IMR-90 (cell line): ENCODE results near the gene SRBD1. TPM values are rescaled to one million over a fixed set of nuclear protein-coding genes. Genes with fewer than 3 reads are reported as not detected.

ENCODE experiments used
- ATAC-seq: fragments of 200-7000 bp; cut with Tn5 transposase; 2 replicates; pipeline ENCODE4 v1.9.1; 2020; ENCODE audit warnings: low read depth, mild to moderate bottlenecking, moderate library complexity
- BruUV-seq: library from RNA; stranded (reverse); fragments of 400-500 nt; replicated peaks from 2 replicates; lab custom pipeline; 2021; lab: Mats Ljungman, UMichigan
- CTCF ChIA-PET: fragments of 300-600 bp; formaldehyde crosslinking; extraction: SDS; loops from one replicate; lab custom pipeline; 2021; ENCODE audit warnings: antibody characterized with exemption; lab: Yijun Ruan, JAX
- POLR2A ChIA-PET: fragments of 300-600 bp; sonication (Branson Sonifier 250); formaldehyde crosslinking; loops from one replicate; lab custom pipeline; 2022; ENCODE audit warnings: antibody characterized with exemption; ENCODE audit not compliant: unreplicated experiment; lab: Charles Lee
- DNase-seq: peaks from one replicate; pipeline ENCODE4 v3.0.0; 2013
- H2AFZ ChIP-seq: replicated peaks from 2 replicates; pipeline ENCODE3; 2013; ENCODE audit warnings: low read length, mild to moderate bottlenecking; ENCODE audit not compliant: poor library complexity
- H2AK5ac ChIP-seq: 2 replicates; pipeline ENCODE4 v1.6.1; 2013; ENCODE audit warnings: low read depth, low read length, inconsistent platforms
- H2AK9ac ChIP-seq: replicated peaks from 2 replicates; pipeline ENCODE3; 2013; ENCODE audit warnings: mild to moderate bottlenecking, low read depth, low read length, moderate library complexity; ENCODE audit not compliant: poor library complexity
- H2BK120ac ChIP-seq: 2 replicates; pipeline ENCODE4 v1.6.1; 2013; ENCODE audit warnings: low read depth, low read length, inconsistent platforms
- H2BK15ac ChIP-seq: 3 replicates; pipeline ENCODE4 v1.6.1; 2013; ENCODE audit warnings: low read depth, low read length, inconsistent platforms
- H2BK20ac ChIP-seq: 2 replicates; pipeline ENCODE4 v1.6.1; 2013; ENCODE audit warnings: low read depth, mild to moderate bottlenecking, inconsistent platforms, low read length, moderate library complexity
- H2BK5ac ChIP-seq: 2 replicates; pipeline ENCODE4 v1.6.1; 2013; ENCODE audit warnings: mild to moderate bottlenecking, low read depth, low read length, inconsistent platforms; ENCODE audit not compliant: poor library complexity, severe bottlenecking
- H3K14ac ChIP-seq: replicated peaks from 2 replicates; pipeline ENCODE4 v1.6.1; 2013; ENCODE audit warnings: low read depth, low read length, inconsistent platforms
- H3K18ac ChIP-seq: 2 replicates; pipeline ENCODE4 v1.6.1; 2013; ENCODE audit warnings: low read depth, low read length, control low read depth
- H3K23ac ChIP-seq: 2 replicates; pipeline ENCODE4 v1.6.1; 2013; ENCODE audit warnings: low read depth, low read length, inconsistent platforms
- H3K27ac ChIP-seq: 2 replicates; pipeline ENCODE4 v1.5.1; 2013; ENCODE audit warnings: mild to moderate bottlenecking, control low read depth, low read length; ENCODE audit not compliant: insufficient read depth
- H3K27me3 ChIP-seq: 2 replicates; pipeline ENCODE4 v1.6.1; 2013; ENCODE audit warnings: low read length; ENCODE audit not compliant: control insufficient read depth, insufficient read depth
- H3K36me3 ChIP-seq: 2 replicates; pipeline ENCODE4 v1.6.1; 2013; ENCODE audit warnings: low read length, mixed read lengths; ENCODE audit not compliant: control insufficient read depth, insufficient read depth
- H3K4ac ChIP-seq: 2 replicates; pipeline ENCODE4 v1.6.1; 2013; ENCODE audit warnings: low read depth, low read length, inconsistent platforms
- H3K4me1 ChIP-seq: 2 replicates; pipeline ENCODE4 v1.6.1; 2013; ENCODE audit warnings: low read length, mixed read lengths; ENCODE audit not compliant: control insufficient read depth, insufficient read depth
- H3K4me2 ChIP-seq: 2 replicates; pipeline ENCODE4 v1.6.1; 2013; ENCODE audit warnings: low read depth, mild to moderate bottlenecking, control low read depth, low read length, moderate library complexity
- H3K4me3 ChIP-seq: 2 replicates; pipeline ENCODE4 v1.5.1; 2013; ENCODE audit warnings: low read depth, mild to moderate bottlenecking, control low read depth, low read length, moderate library complexity; ENCODE audit not compliant: insufficient read depth
- H3K56ac ChIP-seq: 2 replicates; pipeline ENCODE4 v1.6.1; 2013; ENCODE audit warnings: low read length, inconsistent platforms; ENCODE audit not compliant: insufficient read depth; ENCODE audit errors: extremely low read depth
- H3K79me1 ChIP-seq, 2 experiments: 2 replicates each; pipeline ENCODE4 v1.6.1; 2013; ENCODE audit warnings: low read length in 2 of 2, inconsistent platforms in 1 of 2, low read depth in 1 of 2
- H3K9ac ChIP-seq: 2 replicates; pipeline ENCODE4 v1.6.1; 2013; ENCODE audit warnings: low read depth, low read length, control low read depth
- H3K9me1 ChIP-seq: 2 replicates; pipeline ENCODE4 v1.6.1; 2013; ENCODE audit warnings: low read length, inconsistent platforms; ENCODE audit not compliant: insufficient read depth
- H3K9me3 ChIP-seq: 2 replicates; pipeline ENCODE4 v1.6.1; 2013; ENCODE audit warnings: low read length; ENCODE audit not compliant: control insufficient read depth, insufficient read depth
- H4K20me1 ChIP-seq: 2 replicates; pipeline ENCODE4 v1.6.1; 2013; ENCODE audit warnings: low read length, inconsistent platforms; ENCODE audit not compliant: insufficient read depth
- H4K5ac ChIP-seq: 2 replicates; pipeline ENCODE4 v1.6.1; 2013; ENCODE audit warnings: mild to moderate bottlenecking, low read depth, low read length, control low read depth
- H4K8ac ChIP-seq, 2 experiments: 2 replicates each; pipeline ENCODE4 v1.6.1; 2013; ENCODE audit warnings: low read depth in 2 of 2, low read length in 2 of 2, control low read depth in 1 of 2, inconsistent platforms in 1 of 2
- H4K91ac ChIP-seq: 2 replicates; pipeline ENCODE4 v1.6.1; 2013; ENCODE audit warnings: low read depth, low read length, inconsistent platforms; ENCODE audit not compliant: insufficient read depth
- BHLHE40 ChIP-seq: fragments of 150-350 bp; IDR thresholded peaks from 2 replicates; pipeline ENCODE4 v1.6.1; 2016; ENCODE audit warnings: mild to moderate bottlenecking, low read depth, low read length
- CEBPB ChIP-seq: IDR thresholded peaks from 2 replicates; pipeline ENCODE4 v1.6.1; 2012; ENCODE audit warnings: low read depth, low read length, improper control_type of control experiment
- CHD1 ChIP-seq: IDR thresholded peaks from 2 replicates; pipeline ENCODE4 v1.6.1; 2012; ENCODE audit warnings: low read depth, low read length, improper control_type of control experiment
- ELK1 ChIP-seq: fragments of 150-350 bp; IDR thresholded peaks from 2 replicates; pipeline ENCODE4 v1.6.1; 2016; ENCODE audit warnings: low read depth, mild to moderate bottlenecking, low read length, moderate library complexity, borderline replicate concordance
- FOS ChIP-seq: fragments of 150-350 bp; IDR thresholded peaks from 2 replicates; pipeline ENCODE4 v1.6.1; 2016; ENCODE audit warnings: low read depth, low read length
- MAFK ChIP-seq: IDR thresholded peaks from 2 replicates; pipeline ENCODE4 v1.6.1; 2012; ENCODE audit warnings: low read depth, low read length, improper control_type of control experiment
- MXI1 ChIP-seq: IDR thresholded peaks from 2 replicates; pipeline ENCODE4 v1.6.1; 2012; ENCODE audit warnings: low read depth, mild to moderate bottlenecking, low read length, moderate library complexity, borderline replicate concordance
- NFE2L2 ChIP-seq: fragments of 150-350 bp; IDR thresholded peaks from 2 replicates; pipeline ENCODE4 v1.6.1; 2016; ENCODE audit warnings: low read depth, mild to moderate bottlenecking, low read length
- POLR2A ChIP-seq: IDR thresholded peaks from 2 replicates; pipeline ENCODE4 v1.6.1; 2012; ENCODE audit warnings: mild to moderate bottlenecking, low read depth, low read length
- RAD21 ChIP-seq: IDR thresholded peaks from 2 replicates; pipeline ENCODE4 v1.6.1; 2012; ENCODE audit warnings: low read length, improper control_type of control experiment
- RCOR1 ChIP-seq: IDR thresholded peaks from 2 replicates; pipeline ENCODE4 v1.6.1; 2012; ENCODE audit warnings: mild to moderate bottlenecking, low read length, improper control_type of control experiment; ENCODE audit not compliant: insufficient replicate concordance
- RFX5 ChIP-seq: IDR thresholded peaks from 2 replicates; pipeline ENCODE4 v1.8.0; 2012; ENCODE audit warnings: low read depth, mild to moderate bottlenecking, low read length, moderate library complexity
- SMC3 ChIP-seq: fragments of 150-350 bp; IDR thresholded peaks from 2 replicates; pipeline ENCODE4 v1.6.1; 2016; ENCODE audit warnings: low read depth, mild to moderate bottlenecking, antibody characterized with exemption, low read length, moderate library complexity
- WGBS, 2 experiments: methylation state at CpG; one replicate each; pipeline versions ENCODE4 v1.1.5 to v1.1.7; 2013; ENCODE audit warnings: missing lambda C conversion rate in 2 of 2; ENCODE audit not compliant: insufficient read length in 1 of 2; ENCODE audit errors: extremely low coverage in 2 of 2; 5-methylcytosine and 5-hydroxymethylcytosine counted together
- dilution Hi-C: fragments of 300-500 bp; cut with HindIII; formaldehyde crosslinking; loops from one replicate; pipeline ENCODE4 v1.14.3; 2018; ENCODE audit warnings: low sequenced_read_pairs; ENCODE audit not compliant: unreplicated experiment
- in situ Hi-C: fragments of 300-500 bp; cut with MboI; formaldehyde crosslinking; loops from 3 replicates; pipeline ENCODE4 v1.14.3; 2019; ENCODE audit warnings: low sequenced_read_pairs, inconsistent platforms, mixed read lengths
- intact Hi-C: fragments of 100-400 bp; cut with micrococcal nuclease; formaldehyde crosslinking; loops from 2 replicates; pipeline ENCODE4 v1.10.0; 2022
- polyA plus RNA-seq, 3 experiments: library from polyadenylated mRNA; depleted of rRNA; stranded (reverse); fragments of >200 nt; gene quantifications; 2 replicates each; pipeline ENCODE4 v1.2.3, GENCODE V29; 2012; ENCODE audit warnings: low replicate concordance in 1 of 3
- total RNA-seq: library from RNA; depleted of rRNA; stranded (reverse); fragments of >200 nt; gene quantifications from 2 replicates; pipeline ENCODE4 v1.2.3, GENCODE V29; 2012

The SRBD1 gene
- total and polyA plus RNA-seq, 2 of the 4 experiments (the other 2 are of a cell fraction) = 3.5 to 14.7 TPM

GRCh38 chr2:45459860-45460259, 151.2 kb downstream of the SRBD1 start:
- no peak overlapping the region for H3K18ac ChIP-seq
- H2AK9ac ChIP-seq = no peak overlapping the region
- intact Hi-C loops = no loop called here

More at GRCh38 chr2:45459860-45460259, 151.2 kb downstream of the SRBD1 start:
- H3K4me1 ChIP-seq = no peaks in the 10 kb centered on the region
- no peak overlapping the region for H3K9ac ChIP-seq
- CTCF ChIA-PET = interaction anchor here (1.0 kb wide), 1 partner anchor 11 kb away, joined by 3 read pairs; no protein-coding TSS in a partner anchor
- BruUV-seq = no TSS peak
- POLR2A ChIA-PET = interaction anchor here (0.6 kb wide), 1 partner anchor 1010 kb away, joined by 3 read pairs; no protein-coding TSS in a partner anchor
- H4K8ac ChIP-seq = no peak overlapping the region
- WGBS, 2 experiments = no CpG with 5 or more reads among the region's 3 CpGs
- no peak overlapping the region for H3K23ac ChIP-seq
- no peak overlapping the region for H3K56ac ChIP-seq
- no peak overlapping the region for H3K14ac ChIP-seq
- no peak overlapping the region for H2AFZ ChIP-seq
- no peaks in the 10 kb centered on the region for H3K27me3 ChIP-seq
- in situ Hi-C loops = no loop called here
- no peak overlapping the region for H2BK5ac ChIP-seq
- H3K4me2 ChIP-seq = no peak overlapping the region
- no peaks in the 10 kb centered on the region for H4K20me1 ChIP-seq
- ATAC-seq (no peak), DNase-seq (no peak)
- H2AK5ac ChIP-seq = no peak overlapping the region
- TF ChIP-seq RFX5 (no peak), RAD21 (no peak), CHD1 (no peak), NFE2L2 (no peak), CEBPB (no peak), FOS (no peak), MAFK (no peak), ELK1 (no peak), RCOR1 (no peak), POLR2A (no peak), MXI1 (no peak), BHLHE40 (no peak), SMC3 (no peak)
- no peak overlapping the region for H3K27ac ChIP-seq
- no peaks in the 10 kb centered on the region; the same call in 1 of the 2 replicates for H3K9me1 ChIP-seq
- H4K5ac ChIP-seq = no peak overlapping the region
- H3K79me1 ChIP-seq = 0 out of 4 replicates have a peak, but pooled peaks cover 0 to 3% of the 10 kb centered on the region in 2 experiments
- no peak overlapping the region for H2BK120ac ChIP-seq
- dilution Hi-C loops = no loop called here
- 0 out of 2 replicates have a peak overlapping the region, but pooled peaks have one; percentile 18 for H3K4ac ChIP-seq
- no peaks in the 10 kb centered on the region for H3K36me3 ChIP-seq
- H4K91ac ChIP-seq = no peak overlapping the region
- no peaks in the 10 kb centered on the region for H3K9me3 ChIP-seq
- no peak overlapping the region for H2BK20ac ChIP-seq
- no peak overlapping the region for H2BK15ac ChIP-seq
- no peak overlapping the region for H3K4me3 ChIP-seq
